Astrocyte (in vitro differentiated cells and primary cell): ENCODE measurements around the gene CNTNAP2. TPM values are rescaled to one million over a fixed set of nuclear protein-coding genes. Genes with fewer than 3 reads are reported as not detected.

Experiments used
- DNase-seq: peaks from one replicate; pipeline ENCODE4 v3.0.0-alpha.2; 2010; ENCODE audit warnings: low read depth
- FAIRE-seq: peaks from 2 replicates; lab custom pipeline; 2011; peaks lifted over from hg19 to GRCh38; lab: Jason Lieb, UNC
- H2AFZ ChIP-seq: 2 replicates; pipeline ENCODE4 v1.6.0; 2012; ENCODE audit warnings: low read depth, low read length, inconsistent platforms
- H3K27ac ChIP-seq: 2 replicates; pipeline ENCODE4 v1.5.1; 2011; ENCODE audit warnings: low read depth, low read length, inconsistent platforms
- H3K27me3 ChIP-seq: 2 replicates; pipeline ENCODE4 v1.6.0; 2011; ENCODE audit warnings: low read length, inconsistent platforms; ENCODE audit not compliant: insufficient read depth
- H3K36me3 ChIP-seq: 2 replicates; pipeline ENCODE4 v1.5.1; 2011; ENCODE audit warnings: low read length, inconsistent platforms; ENCODE audit not compliant: insufficient read depth
- H3K4me1 ChIP-seq: 2 replicates; pipeline ENCODE4 v1.5.1; 2011; ENCODE audit warnings: low read length, inconsistent platforms; ENCODE audit not compliant: insufficient read depth
- H3K4me2 ChIP-seq: 2 replicates; pipeline ENCODE4 v1.6.0; 2012; ENCODE audit warnings: low read length, inconsistent platforms
- H3K4me3 ChIP-seq: 2 replicates; pipeline ENCODE4 v1.5.1; 2011; ENCODE audit warnings: low read depth, mild to moderate bottlenecking, low read length, inconsistent platforms; ENCODE audit not compliant: insufficient read depth
- H3K79me2 ChIP-seq: 2 replicates; pipeline ENCODE4 v1.6.0; 2012; ENCODE audit warnings: mild to moderate bottlenecking, low read length, inconsistent platforms; ENCODE audit not compliant: insufficient read depth
- H3K9ac ChIP-seq: 2 replicates; pipeline ENCODE4 v1.6.0; 2012; ENCODE audit warnings: mild to moderate bottlenecking, low read length, inconsistent platforms
- H3K9me3 ChIP-seq: 2 replicates; pipeline ENCODE4 v1.5.1; 2012; ENCODE audit warnings: low read depth, mild to moderate bottlenecking, low read length, inconsistent platforms; ENCODE audit not compliant: insufficient read depth
- H4K20me1 ChIP-seq: 2 replicates; pipeline ENCODE4 v1.6.0; 2012; ENCODE audit warnings: low read length, inconsistent platforms; ENCODE audit not compliant: insufficient read depth
- H3K27ac Mint-ChIP-seq: one replicate; pipeline ENCODE4 v1.8.0; 2021; ENCODE audit warnings: mild to moderate bottlenecking, mixed read lengths; ENCODE audit not compliant: unreplicated experiment
- H3K27me3 Mint-ChIP-seq: one replicate; pipeline ENCODE4 v1.8.0; 2021; ENCODE audit warnings: low read depth, mixed read lengths; ENCODE audit not compliant: unreplicated experiment
- H3K36me3 Mint-ChIP-seq: one replicate; pipeline ENCODE4 v1.8.0; 2021; ENCODE audit warnings: low read depth, mixed read lengths; ENCODE audit not compliant: unreplicated experiment
- H3K4me1 Mint-ChIP-seq: one replicate; pipeline ENCODE4 v1.8.0; 2021; ENCODE audit warnings: low read depth, mixed read lengths; ENCODE audit not compliant: unreplicated experiment
- H3K4me3 Mint-ChIP-seq: one replicate; pipeline ENCODE4 v1.8.0; 2021; ENCODE audit warnings: mild to moderate bottlenecking, moderate library complexity, mixed read lengths; ENCODE audit not compliant: unreplicated experiment
- H3K9me3 Mint-ChIP-seq: one replicate; pipeline ENCODE4 v1.8.0; 2021; ENCODE audit warnings: mild to moderate bottlenecking, mixed read lengths; ENCODE audit not compliant: unreplicated experiment
- CTCF ChIP-seq: IDR thresholded peaks from 2 replicates; pipeline ENCODE4 v1.5.1; 2011; ENCODE audit warnings: low read depth, mild to moderate bottlenecking, inconsistent platforms, low read length, moderate library complexity; ENCODE audit not compliant: insufficient read depth
- EZH2 ChIP-seq: IDR thresholded peaks from 2 replicates; pipeline ENCODE4 v1.6.1; 2012; ENCODE audit warnings: mild to moderate bottlenecking, low read length, inconsistent platforms; ENCODE audit not compliant: insufficient read depth
- total RNA-seq: library from RNA; stranded (reverse); gene quantifications from 2 replicates; pipeline ENCODE4 v1.2.1, GENCODE V29; 2021

The CNTNAP2 gene
- total RNA-seq, 1 donor from 2014 or later = 20.0 TPM

GRCh38 chr7:146129997-146130396 lies 13.4 kb downstream of the CNTNAP2 start:
- TF ChIP-seq CTCF = no peak
- no peak for TF ChIP-seq EZH2
- Histone ChIP-seq H3K27me3 (no peaks in the 10 kb centered on the region), H3K9me3 (no peaks in the 10 kb centered on the region), H3K4me1 (no peaks in the 10 kb centered on the region), H3K4me3 (no peak overlapping the region), H3K36me3 (no peaks in the 10 kb centered on the region), H3K79me2 (no peaks in the 10 kb centered on the region), H3K9ac (no peak overlapping the region), H3K27ac (no peak overlapping the region), H4K20me1 (no peaks in the 10 kb centered on the region), H2AFZ (no peak overlapping the region), H3K4me2 (no peak overlapping the region)
- Mint-ChIP-seq H3K27me3 (no peaks in the 10 kb centered on the region), H3K4me1 (no peaks in the 10 kb centered on the region), H3K4me3 (no peak overlapping the region), H3K27ac (no peak overlapping the region), H3K36me3 (no peaks in the 10 kb centered on the region), H3K9me3 (no peaks in the 10 kb centered on the region)
- no peak for DNase-seq
- FAIRE-seq = no peak

GRCh38 chr7:146131701-146132100 lies 15.1 kb downstream of the CNTNAP2 start:
- no peaks in the 10 kb centered on the region for H3K4me1 ChIP-seq
- H3K4me3 ChIP-seq = no peak overlapping the region
- H3K4me1 Mint-ChIP-seq = no peaks in the 10 kb centered on the region
- H3K27ac ChIP-seq = no peak overlapping the region
- H3K9me3 Mint-ChIP-seq = no peaks in the 10 kb centered on the region
- H3K4me2 ChIP-seq = no peak overlapping the region
- no peaks in the 10 kb centered on the region for H3K36me3 ChIP-seq
- H2AFZ ChIP-seq = no peak overlapping the region
- DNase-seq = no peak
- no peak for TF ChIP-seq CTCF
- no peak for TF ChIP-seq EZH2
- H3K4me3 Mint-ChIP-seq = no peak overlapping the region
- no peak overlapping the region for H3K27ac Mint-ChIP-seq
- FAIRE-seq = no peak
- no peaks in the 10 kb centered on the region for H4K20me1 ChIP-seq
- no peak overlapping the region for H3K9ac ChIP-seq
- H3K36me3 Mint-ChIP-seq = no peaks in the 10 kb centered on the region
- no peaks in the 10 kb centered on the region for H3K9me3 ChIP-seq
- H3K27me3 Mint-ChIP-seq = no peaks in the 10 kb centered on the region
- H3K79me2 ChIP-seq = no peaks in the 10 kb centered on the region
- no peaks in the 10 kb centered on the region for H3K27me3 ChIP-seq

- Histone ChIP-seq H3K36me3 (no peaks in the 10 kb centered on the region), H3K4me1 (no peaks in the 10 kb centered on the region), H3K4me3 (no peak overlapping the region), H3K79me2 (no peaks in the 10 kb centered on the region), H2AFZ (no peak overlapping the region), H3K27me3 (no peaks in the 10 kb centered on the region), H3K27ac (no peak overlapping the region), H3K4me2 (no peak overlapping the region), H3K9ac (no peak overlapping the region), H3K9me3 (no peaks in the 10 kb centered on the region), H4K20me1 (no peaks in the 10 kb centered on the region)
- Mint-ChIP-seq H3K27me3 (no peaks in the 10 kb centered on the region), H3K9me3 (no peaks in the 10 kb centered on the region), H3K36me3 (no peaks in the 10 kb centered on the region), H3K4me1 (no peaks in the 10 kb centered on the region), H3K4me3 (no peak overlapping the region), H3K27ac (no peak overlapping the region)
- DNase-seq = no peak
- no peak for FAIRE-seq
- TF ChIP-seq CTCF = no peak
- TF ChIP-seq EZH2 = no peak
These were observed 19.8 kb downstream of the CNTNAP2 start for GRCh38 chr7:146136357-146136875.
